WTC11 (cell line): ENCODE measurements around the gene CLASP1.

Experiments used
- EMX1 ChIP-seq: fragments of 250-450 bp; sonication (Bioruptor Pico); IDR thresholded peaks from 2 replicates; pipeline ENCODE4 v1.8.0; 2021; ENCODE audit warnings: mild to moderate bottlenecking
- FOXK1 ChIP-seq: sonication (generic); formaldehyde crosslinking; IDR thresholded peaks from 2 replicates; pipeline ENCODE4 v1.8.0; 2022; ENCODE audit warnings: mild to moderate bottlenecking, moderate library complexity, missing genetic modification reagents
- FOXP1 ChIP-seq: sonication (generic); formaldehyde crosslinking; IDR thresholded peaks from 2 replicates; pipeline ENCODE4 v1.8.0; 2022; ENCODE audit warnings: missing genetic modification reagents, mild to moderate bottlenecking, moderate library complexity, borderline replicate concordance
- KAT7 ChIP-seq: sonication (generic); formaldehyde crosslinking; IDR thresholded peaks from 2 replicates; pipeline ENCODE4 v1.8.1; 2023; ENCODE audit warnings: missing genetic modification reagents, mild to moderate bottlenecking, borderline replicate concordance
- NFATC4 ChIP-seq: fragments of 250-450 bp; sonication (Bioruptor Pico); IDR thresholded peaks from 2 replicates; pipeline ENCODE4 v1.9.0; 2021; ENCODE audit warnings: mild to moderate bottlenecking
- NFYB ChIP-seq: sonication (generic); formaldehyde crosslinking; conservative IDR thresholded peaks from 2 replicates; pipeline ENCODE4 v1.8.0; 2022; ENCODE audit warnings: low read depth, missing genetic modification reagents
- NR3C1 ChIP-seq: sonication (generic); formaldehyde crosslinking; conservative IDR thresholded peaks from 2 replicates; pipeline ENCODE4 v1.8.1; 2023; ENCODE audit warnings: low read depth, mild to moderate bottlenecking, missing genetic modification reagents
- SMAD3 ChIP-seq: sonication (generic); formaldehyde crosslinking; IDR thresholded peaks from 2 replicates; pipeline ENCODE4 v1.8.0; 2022; ENCODE audit warnings: missing genetic modification reagents, mild to moderate bottlenecking, borderline replicate concordance
- SP1 ChIP-seq: sonication (generic); formaldehyde crosslinking; conservative IDR thresholded peaks from 2 replicates; pipeline ENCODE4 v1.8.1; 2022; ENCODE audit warnings: missing genetic modification reagents
- ZBTB21 ChIP-seq: sonication (generic); formaldehyde crosslinking; IDR thresholded peaks from 2 replicates; pipeline ENCODE4 v1.8.1; 2023; ENCODE audit warnings: mild to moderate bottlenecking, missing genetic modification reagents, borderline replicate concordance
- TF ChIP-seq, protein P1 (sequence below): sonication (generic); formaldehyde crosslinking; IDR thresholded peaks from 2 replicates; pipeline ENCODE4 v1.8.1; 2023; ENCODE audit warnings: mild to moderate bottlenecking, missing genetic modification reagents, moderate library complexity
- TF ChIP-seq, protein P2 (sequence below): fragments of 200-600 bp; IDR thresholded peaks from 2 replicates; pipeline ENCODE4 v1.8.0; 2022; ENCODE audit warnings: antibody characterized with exemption
- TF ChIP-seq, protein P3 (sequence below): sonication (generic); formaldehyde crosslinking; IDR thresholded peaks from 2 replicates; pipeline ENCODE4 v1.8.1; 2023; ENCODE audit warnings: mild to moderate bottlenecking, missing genetic modification reagents

DNA sequence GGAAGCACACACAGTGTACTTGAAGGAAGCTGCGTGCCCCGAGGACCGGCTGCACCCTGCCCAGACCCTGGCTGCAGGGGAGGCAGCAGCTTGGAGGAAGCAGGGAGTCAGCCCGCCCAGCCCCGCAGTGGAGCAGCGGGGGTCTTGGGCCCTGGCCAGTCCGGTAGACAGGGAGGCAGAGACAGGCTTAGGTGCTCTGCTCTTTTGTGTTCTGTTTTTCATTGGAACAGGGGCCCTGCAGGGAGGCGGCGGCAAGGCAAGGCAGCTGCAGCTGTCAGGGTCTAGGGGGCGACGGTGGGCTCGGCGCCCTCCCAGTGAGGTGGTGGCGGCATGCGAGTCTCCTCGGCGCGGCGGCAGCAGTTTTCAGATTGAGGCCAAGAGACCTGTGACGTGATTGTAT lies 311.0 kb downstream of the CLASP1 start:
- TF ChIP-seq, protein P1, sequence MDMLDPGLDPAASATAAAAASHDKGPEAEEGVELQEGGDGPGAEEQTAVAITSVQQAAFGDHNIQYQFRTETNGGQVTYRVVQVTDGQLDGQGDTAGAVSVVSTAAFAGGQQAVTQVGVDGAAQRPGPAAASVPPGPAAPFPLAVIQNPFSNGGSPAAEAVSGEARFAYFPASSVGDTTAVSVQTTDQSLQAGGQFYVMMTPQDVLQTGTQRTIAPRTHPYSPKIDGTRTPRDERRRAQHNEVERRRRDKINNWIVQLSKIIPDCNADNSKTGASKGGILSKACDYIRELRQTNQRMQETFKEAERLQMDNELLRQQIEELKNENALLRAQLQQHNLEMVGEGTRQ (CRISPR knock-in tag) = no peak
- TF ChIP-seq, protein P2, sequence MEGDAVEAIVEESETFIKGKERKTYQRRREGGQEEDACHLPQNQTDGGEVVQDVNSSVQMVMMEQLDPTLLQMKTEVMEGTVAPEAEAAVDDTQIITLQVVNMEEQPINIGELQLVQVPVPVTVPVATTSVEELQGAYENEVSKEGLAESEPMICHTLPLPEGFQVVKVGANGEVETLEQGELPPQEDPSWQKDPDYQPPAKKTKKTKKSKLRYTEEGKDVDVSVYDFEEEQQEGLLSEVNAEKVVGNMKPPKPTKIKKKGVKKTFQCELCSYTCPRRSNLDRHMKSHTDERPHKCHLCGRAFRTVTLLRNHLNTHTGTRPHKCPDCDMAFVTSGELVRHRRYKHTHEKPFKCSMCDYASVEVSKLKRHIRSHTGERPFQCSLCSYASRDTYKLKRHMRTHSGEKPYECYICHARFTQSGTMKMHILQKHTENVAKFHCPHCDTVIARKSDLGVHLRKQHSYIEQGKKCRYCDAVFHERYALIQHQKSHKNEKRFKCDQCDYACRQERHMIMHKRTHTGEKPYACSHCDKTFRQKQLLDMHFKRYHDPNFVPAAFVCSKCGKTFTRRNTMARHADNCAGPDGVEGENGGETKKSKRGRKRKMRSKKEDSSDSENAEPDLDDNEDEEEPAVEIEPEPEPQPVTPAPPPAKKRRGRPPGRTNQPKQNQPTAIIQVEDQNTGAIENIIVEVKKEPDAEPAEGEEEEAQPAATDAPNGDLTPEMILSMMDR = peak; percentile 30; the same call in 1 of the 2 replicates
- TF ChIP-seq NFATC4 (CRISPR knock-in tag) (no peak), NR3C1 (CRISPR knock-in tag) (no peak), KAT7 (no peak), SP1 (CRISPR knock-in tag) (no peak), SMAD3 (CRISPR knock-in tag) (no peak), FOXK1 (CRISPR knock-in tag) (no peak), ZBTB21 (CRISPR knock-in tag) (no peak), NFYB (no peak), EMX1 (CRISPR knock-in tag) (no peak), FOXP1 (CRISPR knock-in tag) (no peak)
- TF ChIP-seq, protein P3, sequence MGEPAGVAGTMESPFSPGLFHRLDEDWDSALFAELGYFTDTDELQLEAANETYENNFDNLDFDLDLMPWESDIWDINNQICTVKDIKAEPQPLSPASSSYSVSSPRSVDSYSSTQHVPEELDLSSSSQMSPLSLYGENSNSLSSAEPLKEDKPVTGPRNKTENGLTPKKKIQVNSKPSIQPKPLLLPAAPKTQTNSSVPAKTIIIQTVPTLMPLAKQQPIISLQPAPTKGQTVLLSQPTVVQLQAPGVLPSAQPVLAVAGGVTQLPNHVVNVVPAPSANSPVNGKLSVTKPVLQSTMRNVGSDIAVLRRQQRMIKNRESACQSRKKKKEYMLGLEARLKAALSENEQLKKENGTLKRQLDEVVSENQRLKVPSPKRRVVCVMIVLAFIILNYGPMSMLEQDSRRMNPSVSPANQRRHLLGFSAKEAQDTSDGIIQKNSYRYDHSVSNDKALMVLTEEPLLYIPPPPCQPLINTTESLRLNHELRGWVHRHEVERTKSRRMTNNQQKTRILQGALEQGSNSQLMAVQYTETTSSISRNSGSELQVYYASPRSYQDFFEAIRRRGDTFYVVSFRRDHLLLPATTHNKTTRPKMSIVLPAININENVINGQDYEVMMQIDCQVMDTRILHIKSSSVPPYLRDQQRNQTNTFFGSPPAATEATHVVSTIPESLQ (CRISPR knock-in tag) = no peak
